ENCODE measurements around the gene NT5M. TPM values are rescaled to one million over a fixed set of nuclear protein-coding genes. Genes with fewer than 3 reads are reported as not detected.

The NT5M gene
- total RNA-seq, 1 experiment from 2014 or later = 10.8 TPM

- TF ChIP-seq CTCF (IDR thresholded peaks at IDR 0.05) = no peak
- TF ChIP-seq NFYB (CRISPR knock-in tag; conservative IDR thresholded peaks at IDR 0.05; ENCODE audit: low read depth) = no peak
- TF ChIP-seq SMAD4 (CRISPR knock-in tag; IDR thresholded peaks at IDR 0.05) = no peak
- TF ChIP-seq GRHL2 (CRISPR knock-in tag; IDR thresholded peaks at IDR 0.05; ENCODE audit: insufficient replicate concordance, severe bottlenecking) = no peak
- TF ChIP-seq MLX (CRISPR knock-in tag; IDR thresholded peaks at IDR 0.05) = no peak
- no peak for TF ChIP-seq PRDM15 (CRISPR knock-in tag; IDR thresholded peaks at IDR 0.05)
- no peak for TF ChIP-seq ZMAT4 (CRISPR knock-in tag; IDR thresholded peaks at IDR 0.05)
- TF ChIP-seq NFE2L1 (CRISPR knock-in tag; IDR thresholded peaks at IDR 0.05) = no peak
- TF ChIP-seq OVOL2 (CRISPR knock-in tag; IDR thresholded peaks at IDR 0.05; ENCODE audit: borderline replicate concordance) = no peak
- TF ChIP-seq ATF2 (CRISPR knock-in tag; IDR thresholded peaks at IDR 0.05; ENCODE audit: borderline replicate concordance, low read depth) = no peak
- no peak for TF ChIP-seq JAZF1 (CRISPR knock-in tag; IDR thresholded peaks at IDR 0.05)
- TF ChIP-seq USF2 (CRISPR knock-in tag; IDR thresholded peaks at IDR 0.05) = no peak
- no peak for TF ChIP-seq TEAD1 (CRISPR knock-in tag; IDR thresholded peaks at IDR 0.05)
- no peak for TF ChIP-seq ESRRA (CRISPR knock-in tag; IDR thresholded peaks at IDR 0.05; ENCODE audit: borderline replicate concordance)
Observed at GRCh38 chr17:17303010-17303846, at the start of gene NT5M (continued).

GRCh38 chr17:17253406-17253805, 49.8 kb upstream of the NT5M start:
- Mint-ChIP-seq H3K27ac (no peak overlapping the region), H3K4me3 (no peak overlapping the region), H3K36me3 (peaks cover 62% of the 10 kb centered on the region), H3K9me3 (no peaks in the 10 kb centered on the region), H3K27me3 (ENCODE audit: low read depth) (no peaks in the 10 kb centered on the region), H3K4me1 (no peaks in the 10 kb centered on the region)
- POLR2A ChIA-PET = no interaction called here
- DNase-seq (ENCODE audit: low spot score) = no peak
- no peak for ATAC-seq
- CTCF ChIA-PET = interaction anchor here (0.8 kb wide), 1 partner anchor 16 kb away, joined by 4 read pairs; no protein-coding TSS in a partner anchor
- TF ChIP-seq CREM (CRISPR knock-in tag; IDR thresholded peaks at IDR 0.05) = no peak
- TF ChIP-seq ZNF396 (CRISPR knock-in tag; IDR thresholded peaks at IDR 0.05; ENCODE audit: borderline replicate concordance) = no peak
- no peak for TF ChIP-seq TEAD1 (CRISPR knock-in tag; IDR thresholded peaks at IDR 0.05)
- TF ChIP-seq ZNF532 (CRISPR knock-in tag; IDR thresholded peaks at IDR 0.05; ENCODE audit: borderline replicate concordance) = no peak
- TF ChIP-seq MXD4 (CRISPR knock-in tag; IDR thresholded peaks at IDR 0.05; ENCODE audit: borderline replicate concordance) = no peak
- no peak for TF ChIP-seq FOXJ3 (CRISPR knock-in tag; IDR thresholded peaks at IDR 0.05; ENCODE audit: borderline replicate concordance)
- TF ChIP-seq KAT7 (CRISPR knock-in tag; IDR thresholded peaks at IDR 0.05; ENCODE audit: borderline replicate concordance) = no peak
- no peak for TF ChIP-seq HMGA2 (CRISPR knock-in tag; IDR thresholded peaks at IDR 0.05)
- no peak for TF ChIP-seq NFATC4 (CRISPR knock-in tag; IDR thresholded peaks at IDR 0.05)
- no peak for TF ChIP-seq NFE2L1 (CRISPR knock-in tag; IDR thresholded peaks at IDR 0.05)
